HepG2 (cell line): Measurements from ENCODE around the gene PDLIM4. TPM values are rescaled to one million over a fixed set of nuclear protein-coding genes. Genes with fewer than 3 reads are reported as not detected.

Source experiments
- ATAC-seq: fragments of 200-7000 bp; cut with Tn5 transposase; 3 replicates; pipeline ENCODE4 v1.9.1; 2020; ENCODE audit warnings: mild to moderate bottlenecking, moderate library complexity
- BruUV-seq: library from RNA; stranded (reverse); fragments of 400-500 nt; replicated peaks from 2 replicates; lab custom pipeline; 2021; lab: Mats Ljungman, UMichigan
- CTCF ChIA-PET: fragments of 300-600 bp; formaldehyde crosslinking; extraction: SDS; loops from one replicate; lab custom pipeline; 2021; ENCODE audit warnings: low total read pairs, inconsistent platforms, low intra/inter-chr PET ratio; lab: Yijun Ruan, JAX
- POLR2A ChIA-PET: fragments of 350-600 bp; sonication (Branson Sonifier 250); formaldehyde crosslinking; loops from one replicate; lab custom pipeline; 2020; ENCODE audit warnings: antibody characterized with exemption, inconsistent platforms; lab: Yijun Ruan, JAX
- DNase-seq: peaks from one replicate; pipeline ENCODE4 v3.0.0-alpha.2; 2015; ENCODE audit warnings: low spot score
- FAIRE-seq: peaks from 3 replicates; lab custom pipeline; 2011; peaks lifted over from hg19 to GRCh38; lab: Jason Lieb, UNC
- H2AFZ ChIP-seq: one replicate; pipeline ENCODE4 v1.6.1; 2011; ENCODE audit warnings: low read length, inconsistent platforms
- H3K27ac ChIP-seq: fragments of 300-600 bp; 3 replicates; pipeline ENCODE4 v1.8.0; 2011; ENCODE audit warnings: mixed run types, mild to moderate bottlenecking, mixed read lengths, low read length, inconsistent platforms; ENCODE audit not compliant: insufficient read depth; ENCODE audit errors: extremely low read length
- H3K27me3 ChIP-seq, 2 experiments: fragments of 200-600 bp in 1 of 2; 2 replicates in 1 of 2; 3 replicates in 1 of 2; pipeline versions ENCODE4 v1.6.0 to v1.8.0; 2011; ENCODE audit warnings: low read length in 2 of 2, mild to moderate bottlenecking in 2 of 2, moderate library complexity in 2 of 2, inconsistent platforms in 1 of 2; ENCODE audit not compliant: insufficient read depth in 2 of 2, control insufficient read depth in 1 of 2
- H3K36me3 ChIP-seq, 2 experiments: fragments of 200-600 bp in 1 of 2; replicated peaks in 1 of 2; 2 replicates in 1 of 2; 3 replicates in 1 of 2; pipeline versions ENCODE4 v1.5.1 to v1.8.0; 2011; ENCODE audit warnings: low read length in 2 of 2, inconsistent platforms in 1 of 2; ENCODE audit not compliant: insufficient read depth in 2 of 2, control insufficient read depth in 1 of 2
- H3K4me1 ChIP-seq: 2 replicates; pipeline ENCODE4 v1.5.1; 2012; ENCODE audit warnings: low read length, inconsistent platforms; ENCODE audit not compliant: insufficient read depth
- H3K4me2 ChIP-seq: 2 replicates; pipeline ENCODE4 v1.6.0; 2011; ENCODE audit warnings: low read depth, low read length, inconsistent platforms
- H3K4me3 ChIP-seq, 3 experiments: fragments of 200-600 bp in 1 of 3; sonication (generic), shearing (Covaris generic) in 1 of 3; replicated peaks in 1 of 3; 2 replicates each; pipeline ENCODE4 v1.5.1; 2011 to 2016; ENCODE audit warnings: low read length in 3 of 3, inconsistent platforms in 2 of 3, low read depth in 2 of 3, mild to moderate bottlenecking in 2 of 3, control low read depth in 1 of 3, mixed read lengths in 1 of 3; ENCODE audit not compliant: insufficient read depth in 1 of 3
- H3K79me2 ChIP-seq: one replicate; pipeline ENCODE4 v1.6.1; 2011; ENCODE audit warnings: low read length, inconsistent platforms; ENCODE audit not compliant: insufficient read depth
- H3K9ac ChIP-seq: 2 replicates; pipeline ENCODE4 v1.6.0; 2011; ENCODE audit warnings: mild to moderate bottlenecking, low read depth, low read length, inconsistent platforms; ENCODE audit not compliant: insufficient read depth
- H3K9me3 ChIP-seq: 2 replicates; pipeline ENCODE4 v1.5.1; 2012; ENCODE audit warnings: mild to moderate bottlenecking, low read length
- H4K20me1 ChIP-seq: 2 replicates; pipeline ENCODE4 v1.6.0; 2011; ENCODE audit warnings: inconsistent platforms, mild to moderate bottlenecking, low read length, moderate library complexity; ENCODE audit not compliant: insufficient read depth
- CBFB ChIP-seq: sonication (generic); formaldehyde crosslinking; IDR thresholded peaks from 2 replicates; pipeline ENCODE4 v1.4.0; 2020; ENCODE audit warnings: missing genetic modification reagents
- KDM5B ChIP-seq: sonication (generic); formaldehyde crosslinking; IDR thresholded peaks from 2 replicates; pipeline ENCODE4 v1.4.0; 2020; ENCODE audit warnings: missing genetic modification reagents, mild to moderate bottlenecking, borderline replicate concordance
- KLF15 ChIP-seq: sonication (generic); formaldehyde crosslinking; IDR thresholded peaks from 2 replicates; pipeline ENCODE4 v1.8.1; 2023; ENCODE audit warnings: borderline replicate concordance, mild to moderate bottlenecking, inconsistent platforms, missing genetic modification reagents, mixed read lengths
- MEIS1 ChIP-seq: sonication (generic); formaldehyde crosslinking; IDR thresholded peaks from 2 replicates; pipeline ENCODE4 v1.9.0; 2021; ENCODE audit warnings: mild to moderate bottlenecking, missing genetic modification reagents, moderate library complexity, borderline replicate concordance
- NCOA2 ChIP-seq: sonication (generic); formaldehyde crosslinking; IDR thresholded peaks from 2 replicates; pipeline ENCODE4 v1.8.0; 2022; ENCODE audit warnings: inconsistent platforms
- PPARG ChIP-seq: conservative IDR thresholded peaks from 2 replicates; pipeline ENCODE4 v1.6.1; 2016; ENCODE audit warnings: missing biosample characterization, missing genetic modification reagents
- ZBTB38 ChIP-seq: sonication (generic); formaldehyde crosslinking; IDR thresholded peaks from 2 replicates; pipeline ENCODE4 v1.5.1; 2020; ENCODE audit warnings: mild to moderate bottlenecking, missing genetic modification reagents
- ZNF138 ChIP-seq: sonication (generic); formaldehyde crosslinking; IDR thresholded peaks from 2 replicates; pipeline ENCODE4 v1.5.0; 2020; ENCODE audit warnings: mild to moderate bottlenecking, low read depth, missing genetic modification reagents
- ZNF17 ChIP-seq: sonication (generic); formaldehyde crosslinking; IDR thresholded peaks from 2 replicates; pipeline ENCODE4 v1.5.0; 2020; ENCODE audit warnings: mild to moderate bottlenecking, missing genetic modification reagents
- ZNF180 ChIP-seq: sonication (generic); formaldehyde crosslinking; IDR thresholded peaks from 2 replicates; pipeline ENCODE4 v1.4.0; 2020; ENCODE audit warnings: low read depth, missing genetic modification reagents, borderline replicate concordance
- ZNF205 ChIP-seq: IDR thresholded peaks from 2 replicates; pipeline ENCODE4 v1.6.1; 2018; ENCODE audit warnings: missing biosample characterization, missing genetic modification reagents
- ZNF343 ChIP-seq: sonication (generic); formaldehyde crosslinking; IDR thresholded peaks from 2 replicates; pipeline ENCODE4 v1.4.0; 2020; ENCODE audit warnings: mild to moderate bottlenecking, missing genetic modification reagents
- ZNF441 ChIP-seq: sonication (generic); formaldehyde crosslinking; IDR thresholded peaks from 2 replicates; pipeline ENCODE4 v1.7.0; 2021; ENCODE audit warnings: missing genetic modification reagents, borderline replicate concordance
- WGBS: methylation state at CpG from one replicate; pipeline ENCODE4 v1.1.6; 2017; ENCODE audit warnings: low lambda C conversion rate; 5-methylcytosine and 5-hydroxymethylcytosine counted together
- in situ Hi-C: cut with HindIII; loops from 2 replicates; pipeline ENCODE4 v1.10.0; 2017; ENCODE audit warnings: low pct_unique_long_range_greater_than_20kb; ENCODE audit not compliant: extremely low pct_ligation_motif_present
- intact Hi-C: fragments of 100-400 bp; cut with micrococcal nuclease; formaldehyde crosslinking; loops from one replicate; pipeline ENCODE4 v1.10.0; 2022; ENCODE audit not compliant: unreplicated experiment
- polyA plus RNA-seq, 8 experiments: library from polyadenylated mRNA; depleted of rRNA in 3 of 8; stranded (reverse) in 7 of 8; unstranded in 1 of 8; fragments of >200 nt; fragmentation: Illumina TruSeq in 4 of 8; extraction: Trizol in 4 of 8; gene quantifications; 2 replicates each; pipeline versions ENCODE4 v1.2.1 to v1.2.3, GENCODE V29; 2011 to 2016; ENCODE audit warnings: low read depth in 4 of 8, missing spikeins in 1 of 8, mixed read lengths in 1 of 8; ENCODE audit not compliant: insufficient read depth in 1 of 8
- total RNA-seq, 5 experiments: library from RNA; depleted of rRNA; stranded (reverse); fragments of >200 nt; fragmentation: Illumina TruSeq; extraction: Trizol; gene quantifications; 2 replicates each; pipeline ENCODE4 v1.2.3, GENCODE V29; 2016; ENCODE audit warnings: low read depth in 1 of 5
- TF ChIP-seq, protein P1 (sequence below): sonication (generic); formaldehyde crosslinking; IDR thresholded peaks from 2 replicates; pipeline ENCODE4 v1.5.0; 2020; ENCODE audit warnings: mild to moderate bottlenecking, missing genetic modification reagents, borderline replicate concordance
- TF ChIP-seq, protein P2 (sequence below): sonication (generic); formaldehyde crosslinking; IDR thresholded peaks from 2 replicates; pipeline ENCODE4 v1.8.0; 2022; ENCODE audit warnings: missing genetic modification reagents, low read depth, mild to moderate bottlenecking, borderline replicate concordance

The PDLIM4 gene
- total and polyA plus RNA-seq, 2 of the 13 experiments (the other 11 are each of a cell fraction or from before 2014, with no cell fraction given), result 1.1 to 2.3 TPM

DNA sequence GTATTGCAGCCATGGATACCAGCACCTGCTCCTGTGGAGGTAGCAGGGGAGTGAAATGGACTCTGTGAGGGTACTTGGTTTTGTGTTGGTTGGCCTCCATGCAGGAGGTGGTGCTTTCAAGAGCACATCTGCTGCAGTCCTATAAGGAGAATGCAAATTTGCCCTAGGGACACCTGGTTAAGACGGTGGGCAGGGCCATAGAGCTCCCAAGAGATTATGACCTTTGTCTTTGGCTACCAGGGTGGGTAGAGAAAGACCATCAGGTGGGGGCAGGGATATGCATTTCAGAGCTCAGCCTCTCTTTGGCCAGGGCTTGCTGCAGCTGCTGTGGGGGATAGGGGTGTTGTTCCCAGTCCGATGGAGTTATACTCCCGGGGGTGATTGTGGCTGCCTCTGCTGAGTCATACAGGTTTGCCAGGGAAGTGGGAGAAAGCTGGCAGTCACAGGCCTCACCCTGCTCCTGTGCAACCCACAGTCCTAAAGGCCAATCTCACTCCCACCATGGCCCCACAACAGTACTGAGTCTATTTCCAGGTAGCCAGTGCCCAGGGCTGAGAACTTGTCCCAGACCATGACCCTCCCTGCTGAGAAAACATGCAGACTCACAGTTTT is 14.0 kb upstream of the PDLIM4 start:
- FAIRE-seq (no peak), DNase-seq (no peak), ATAC-seq (no peak)
- POLR2A ChIA-PET, result no interaction called here
- Histone ChIP-seq H3K9me3 (no peaks in the 10 kb centered on the region), H3K36me3 (no peaks in the 10 kb centered on the region), H3K4me2 (no peak overlapping the region), H2AFZ (no peak overlapping the region), H3K4me1 (no peaks in the 10 kb centered on the region), H3K9ac (no peak overlapping the region), H3K79me2 (no peaks in the 10 kb centered on the region), H4K20me1 (no peaks in the 10 kb centered on the region), H3K4me3 (no peak overlapping the region), H3K27me3 (no peaks in the 10 kb centered on the region; a peak in 2 of 5 replicates), H3K27ac (no peak overlapping the region)
- WGBS, result 92% methylated on average over 1 of the region's 3 CpGs
- CTCF ChIA-PET, result no interaction called here
- intact Hi-C loops (no loop called here), in situ Hi-C loops (no loop called here)
- BruUV-seq, result no TSS peak
- no peak for TF ChIP-seq ZBTB38 (CRISPR knock-in tag)

DNA sequence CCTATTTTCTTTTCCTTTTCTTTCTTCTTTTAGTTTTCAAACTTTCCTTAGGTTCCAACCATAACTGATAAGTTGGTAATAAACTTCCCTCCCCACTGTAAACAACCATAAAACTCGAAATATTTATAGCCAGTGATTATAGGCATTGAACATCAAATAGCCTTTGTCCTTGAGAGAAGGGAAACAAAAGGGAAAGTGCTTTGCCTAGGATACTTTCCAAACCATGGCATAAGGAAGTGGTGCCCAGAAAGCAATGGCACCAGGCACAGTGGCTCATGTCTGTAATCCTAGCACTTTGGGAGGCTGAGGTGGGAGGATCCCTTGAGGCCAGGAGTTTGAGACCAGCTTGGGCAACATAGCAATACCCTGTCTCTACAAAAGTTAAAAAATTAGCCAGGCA is 11.9 kb upstream of the PDLIM4 start:
- Histone ChIP-seq H3K27ac (no peak overlapping the region), H3K4me3 (no peak overlapping the region), H3K9me3 (no peaks in the 10 kb centered on the region), H3K27me3 (no peaks in the 10 kb centered on the region; a peak in 1 of 5 replicates), H2AFZ (no peak overlapping the region), H3K4me2 (no peak overlapping the region), H3K9ac (no peak overlapping the region), H3K36me3 (no peaks in the 10 kb centered on the region), H3K4me1 (no peaks in the 10 kb centered on the region), H4K20me1 (no peaks in the 10 kb centered on the region; the same call in 1 of the 2 replicates), H3K79me2 (no peaks in the 10 kb centered on the region)
- FAIRE-seq, result no peak
- CTCF ChIA-PET, result no interaction called here
- no peak for DNase-seq
- POLR2A ChIA-PET, result no interaction called here
- ATAC-seq, result no peak
- 2% methylated on average over 1 of the region's 1 CpG for WGBS
- TF ChIP-seq ZNF441 (CRISPR knock-in tag) (no peak), NCOA2 (CRISPR knock-in tag) (no peak), ZNF343 (CRISPR knock-in tag) (no peak), KLF15 (CRISPR knock-in tag) (no peak), KDM5B (no peak), ZNF17 (no peak), ZNF180 (CRISPR knock-in tag) (no peak), PPARG (CRISPR knock-in tag) (no peak), ZNF138 (no peak), MEIS1 (CRISPR knock-in tag) (no peak), ZNF205 (CRISPR knock-in tag) (no peak), CBFB (CRISPR knock-in tag) (no peak)
- TF ChIP-seq, protein P1, sequence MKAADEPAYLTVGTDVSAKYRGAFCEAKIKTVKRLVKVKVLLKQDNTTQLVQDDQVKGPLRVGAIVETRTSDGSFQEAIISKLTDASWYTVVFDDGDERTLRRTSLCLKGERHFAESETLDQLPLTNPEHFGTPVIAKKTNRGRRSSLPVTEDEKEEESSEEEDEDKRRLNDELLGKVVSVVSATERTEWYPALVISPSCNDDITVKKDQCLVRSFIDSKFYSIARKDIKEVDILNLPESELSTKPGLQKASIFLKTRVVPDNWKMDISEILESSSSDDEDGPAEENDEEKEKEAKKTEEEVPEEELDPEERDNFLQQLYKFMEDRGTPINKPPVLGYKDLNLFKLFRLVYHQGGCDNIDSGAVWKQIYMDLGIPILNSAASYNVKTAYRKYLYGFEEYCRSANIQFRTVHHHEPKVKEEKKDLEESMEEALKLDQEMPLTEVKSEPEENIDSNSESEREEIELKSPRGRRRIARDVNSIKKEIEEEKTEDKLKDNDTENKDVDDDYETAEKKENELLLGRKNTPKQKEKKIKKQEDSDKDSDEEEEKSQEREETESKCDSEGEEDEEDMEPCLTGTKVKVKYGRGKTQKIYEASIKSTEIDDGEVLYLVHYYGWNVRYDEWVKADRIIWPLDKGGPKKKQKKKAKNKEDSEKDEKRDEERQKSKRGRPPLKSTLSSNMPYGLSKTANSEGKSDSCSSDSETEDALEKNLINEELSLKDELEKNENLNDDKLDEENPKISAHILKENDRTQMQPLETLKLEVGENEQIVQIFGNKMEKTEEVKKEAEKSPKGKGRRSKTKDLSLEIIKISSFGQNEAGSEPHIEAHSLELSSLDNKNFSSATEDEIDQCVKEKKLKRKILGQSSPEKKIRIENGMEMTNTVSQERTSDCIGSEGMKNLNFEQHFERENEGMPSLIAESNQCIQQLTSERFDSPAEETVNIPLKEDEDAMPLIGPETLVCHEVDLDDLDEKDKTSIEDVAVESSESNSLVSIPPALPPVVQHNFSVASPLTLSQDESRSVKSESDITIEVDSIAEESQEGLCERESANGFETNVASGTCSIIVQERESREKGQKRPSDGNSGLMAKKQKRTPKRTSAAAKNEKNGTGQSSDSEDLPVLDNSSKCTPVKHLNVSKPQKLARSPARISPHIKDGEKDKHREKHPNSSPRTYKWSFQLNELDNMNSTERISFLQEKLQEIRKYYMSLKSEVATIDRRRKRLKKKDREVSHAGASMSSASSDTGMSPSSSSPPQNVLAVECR, result no peak
- TF ChIP-seq, protein P2, sequence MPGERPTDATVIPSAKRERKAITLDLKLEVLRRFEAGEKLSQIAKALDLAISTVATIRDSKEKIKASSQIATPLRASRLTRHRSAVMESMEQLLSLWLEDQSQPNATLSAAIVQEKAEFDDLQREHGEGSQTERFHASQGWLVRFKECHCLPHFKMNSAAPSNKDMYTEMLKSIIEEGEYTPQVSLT (CRISPR knock-in tag), result no peak
- in situ Hi-C loops (no loop called here), intact Hi-C loops (no loop called here)
- no TSS peak for BruUV-seq
